Keratinocyte (primary cell): ENCODE measurements around the gene IARS1. TPM values are rescaled to one million over a fixed set of nuclear protein-coding genes. Genes with fewer than 3 reads are reported as not detected.

Source experiments
- DNase-seq: peaks from one replicate; pipeline ENCODE4 v3.0.0-alpha.2; 2011; ENCODE audit warnings: low read depth, missing footprints, low spot score
- FAIRE-seq: peaks from 2 replicates; lab custom pipeline; 2011; peaks lifted over from hg19 to GRCh38; lab: Jason Lieb, UNC
- H2AFZ ChIP-seq: 2 replicates; pipeline ENCODE4 v1.6.0; 2012; ENCODE audit warnings: low read length, control low read depth, inconsistent platforms; ENCODE audit not compliant: control insufficient read depth
- H3K27ac ChIP-seq: 2 replicates; pipeline ENCODE4 v1.5.1; 2011; ENCODE audit warnings: low read length; ENCODE audit not compliant: control insufficient read depth, insufficient read depth
- H3K27me3 ChIP-seq: 3 replicates; pipeline ENCODE4 v1.6.0; 2011; ENCODE audit warnings: low read length; ENCODE audit not compliant: control insufficient read depth, insufficient read depth; ENCODE audit errors: extremely low read depth
- H3K36me3 ChIP-seq, 2 experiments: 2 replicates in 1 of 2; 3 replicates in 1 of 2; pipeline ENCODE4 v1.5.1; 2011; ENCODE audit warnings: low read length in 2 of 2, mild to moderate bottlenecking in 1 of 2; ENCODE audit not compliant: control insufficient read depth in 2 of 2, insufficient read depth in 2 of 2; ENCODE audit errors: extremely low read depth in 1 of 2
- H3K4me1 ChIP-seq: 3 replicates; pipeline ENCODE4 v1.5.1; 2011; ENCODE audit warnings: low read length; ENCODE audit not compliant: control insufficient read depth, insufficient read depth; ENCODE audit errors: extremely low read depth
- H3K4me2 ChIP-seq: 3 replicates; pipeline ENCODE4 v1.6.0; 2011; ENCODE audit warnings: low read depth, low read length; ENCODE audit not compliant: control insufficient read depth, insufficient read depth; ENCODE audit errors: extremely low read depth
- H3K4me3 ChIP-seq, 3 experiments: fragments of 200-600 bp in 1 of 3; sonication (generic) in 1 of 3; 2 replicates in 2 of 3; 3 replicates in 1 of 3; pipeline ENCODE4 v1.5.1; 2011 to 2016; ENCODE audit warnings: low read length in 3 of 3, mild to moderate bottlenecking in 3 of 3, control low read depth in 2 of 3, inconsistent platforms in 1 of 3, low read depth in 1 of 3, mixed read lengths in 1 of 3, mixed run types in 1 of 3, moderate library complexity in 1 of 3; ENCODE audit not compliant: control insufficient read depth in 2 of 3, insufficient read depth in 2 of 3; ENCODE audit errors: extremely low read depth in 1 of 3
- H3K79me2 ChIP-seq: 2 replicates; pipeline ENCODE4 v1.6.0; 2012; ENCODE audit warnings: low read length; ENCODE audit not compliant: control insufficient read depth, insufficient read depth
- H3K9ac ChIP-seq: 3 replicates; pipeline ENCODE4 v1.6.0; 2011; ENCODE audit warnings: low read length; ENCODE audit not compliant: control insufficient read depth, insufficient read depth; ENCODE audit errors: extremely low read depth
- H3K9me1 ChIP-seq: 3 replicates; pipeline ENCODE4 v1.6.0; 2011; ENCODE audit warnings: low read length; ENCODE audit not compliant: control insufficient read depth, insufficient read depth; ENCODE audit errors: extremely low read depth
- H3K9me3 ChIP-seq: 2 replicates; pipeline ENCODE4 v1.5.1; 2012; ENCODE audit warnings: low read depth, low read length; ENCODE audit not compliant: control insufficient read depth
- H4K20me1 ChIP-seq: 3 replicates; pipeline ENCODE4 v1.6.0; 2011; ENCODE audit warnings: low read length; ENCODE audit not compliant: control insufficient read depth, insufficient read depth; ENCODE audit errors: extremely low read depth
- CTCF ChIP-seq, 3 experiments: IDR thresholded peaks in 1 of 3; conservative IDR thresholded peaks in 1 of 3; optimal IDR thresholded peaks in 1 of 3; 2 replicates in 2 of 3; 3 replicates in 1 of 3; pipeline versions ENCODE3 to v1.5.1; 2011; ENCODE audit warnings: low read length in 3 of 3, mild to moderate bottlenecking in 3 of 3, moderate library complexity in 2 of 3, control low read depth in 1 of 3, inconsistent platforms in 1 of 3; ENCODE audit not compliant: insufficient read depth in 2 of 3; ENCODE audit errors: extremely low read depth in 1 of 3
- EZH2 ChIP-seq: IDR thresholded peaks from one replicate; pipeline ENCODE4 v1.6.1; 2012; ENCODE audit warnings: inconsistent platforms, mild to moderate bottlenecking, low read length, moderate library complexity
- dilution Hi-C: fragments of 300-500 bp; cut with MboI; formaldehyde crosslinking; loops from one replicate; pipeline ENCODE4 v1.7.0; 2020; ENCODE audit warnings: low sequenced_read_pairs; ENCODE audit not compliant: extremely low pct_ligation_motif_present
- polyA plus RNA-seq, 5 experiments: library from polyadenylated mRNA; depleted of rRNA in 3 of 5; stranded (reverse) in 3 of 5; stranded (forward) in 1 of 5; unstranded in 1 of 5; fragments of >200 nt; gene quantifications; 1 replicate in 1 of 5; 2 replicates in 3 of 5; 3 replicates in 1 of 5; pipeline versions ENCODE4 v1.2.1 to v1.2.3, GENCODE V29; 2011 to 2012; ENCODE audit warnings: missing spikeins in 2 of 5, low read depth in 1 of 5, low replicate concordance in 1 of 5

IARS1 gene
- polyA plus RNA-seq, 1 donor (not counting 4 experiments of a cell fraction or from before 2014, with no cell fraction given): 88.4 TPM

DNA sequence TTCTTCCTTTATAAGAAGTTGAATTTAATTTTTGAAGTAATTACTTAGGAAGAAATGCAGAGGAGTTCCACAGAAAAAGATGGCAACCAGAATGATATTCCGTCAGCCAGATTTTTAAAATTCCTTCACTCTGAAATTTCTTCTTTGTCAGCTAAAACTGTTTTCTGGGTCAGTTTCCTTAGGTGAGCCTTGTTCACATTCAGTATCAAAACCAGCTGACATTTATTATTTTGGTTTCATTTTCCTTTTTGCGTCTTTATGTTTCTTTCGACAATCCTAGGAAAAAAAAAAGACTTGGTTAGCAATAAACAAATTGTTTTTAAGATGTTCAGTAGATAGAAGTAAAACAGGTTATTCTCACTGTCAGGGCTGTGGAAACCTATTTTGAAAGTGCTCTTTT is 4.1 kb upstream of the IARS1 start:
- Histone ChIP-seq H3K9ac (no peak overlapping the region), H3K9me1 (no peaks in the 10 kb centered on the region), H2AFZ (no peak overlapping the region), H3K36me3 (peaks cover 11 to 14% of the 10 kb centered on the region in 2 experiments), H3K27ac (no peak overlapping the region), H3K4me2 (no peak overlapping the region), H3K4me3 (no peak overlapping the region), H3K9me3 (no peaks in the 10 kb centered on the region), H4K20me1 (no peaks in the 10 kb centered on the region), H3K79me2 (peaks cover 11% of the 10 kb centered on the region), H3K4me1 (peaks cover 23% of the 10 kb centered on the region), H3K27me3 (no peaks in the 10 kb centered on the region)
- dilution Hi-C loops: no loop called here
- DNase-seq (no peak), FAIRE-seq (no peak)
- TF ChIP-seq EZH2: no peak
- no peak for TF ChIP-seq CTCF (optimal IDR thresholded peaks at IDR 0.05 in 1 of 3, IDR thresholded peaks at IDR 0.05 in 1 of 3, conservative IDR thresholded peaks at IDR 0.05 in 1 of 3; ENCODE audit: extremely low read depth in 1 of 3, insufficient read depth in 2 of 3, low read length in 3 of 3)

DNA sequence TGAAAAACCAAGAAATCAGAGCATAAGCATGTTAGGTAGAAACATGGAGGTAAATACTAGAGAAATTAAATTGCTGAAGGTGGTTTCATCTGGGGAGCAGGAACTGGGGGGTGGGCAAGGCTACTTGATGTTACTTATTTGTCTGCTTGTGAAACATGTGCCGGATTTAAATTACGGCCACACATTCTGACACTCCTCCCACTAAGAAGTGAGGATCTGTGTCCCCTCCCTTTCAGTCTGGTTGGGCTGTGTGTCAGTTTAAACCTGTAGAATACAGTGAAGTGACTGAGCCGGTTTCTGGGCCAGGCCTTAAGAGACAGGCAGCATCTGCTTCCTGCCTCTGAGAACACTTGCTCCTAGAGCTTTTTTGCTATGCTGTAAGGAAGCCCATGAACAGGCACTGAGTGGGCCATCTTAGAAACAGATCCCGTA is 2.3 kb upstream of the IARS1 start:
- Histone ChIP-seq H3K9me3 (no peaks in the 10 kb centered on the region), H3K27me3 (no peaks in the 10 kb centered on the region), H3K4me3 (no peak overlapping the region), H4K20me1 (peaks cover 9% of the 10 kb centered on the region), H3K4me1 (peaks cover 40% of the 10 kb centered on the region), H3K4me2 (peak overlapping the region; percentile 83), H3K9ac (peak overlapping the region; percentile 50), H3K27ac (peak overlapping the region; percentile 93), H3K36me3 (peaks cover 11 to 12% of the 10 kb centered on the region in 2 experiments), H3K9me1 (no peaks in the 10 kb centered on the region), H2AFZ (peak overlapping the region; percentile 24), H3K79me2 (peaks cover 29% of the 10 kb centered on the region)
- FAIRE-seq (no peak), DNase-seq (peak; percentile 50)
- TF ChIP-seq EZH2 (no peak), CTCF (optimal IDR thresholded peaks at IDR 0.05 in 1 of 3, IDR thresholded peaks at IDR 0.05 in 1 of 3, conservative IDR thresholded peaks at IDR 0.05 in 1 of 3; ENCODE audit: extremely low read depth in 1 of 3, insufficient read depth in 2 of 3, low read length in 3 of 3) (no peak)
- dilution Hi-C loops: no loop called here
